Measurements from ENCODE around the gene BID.

Gene BID

DNA sequence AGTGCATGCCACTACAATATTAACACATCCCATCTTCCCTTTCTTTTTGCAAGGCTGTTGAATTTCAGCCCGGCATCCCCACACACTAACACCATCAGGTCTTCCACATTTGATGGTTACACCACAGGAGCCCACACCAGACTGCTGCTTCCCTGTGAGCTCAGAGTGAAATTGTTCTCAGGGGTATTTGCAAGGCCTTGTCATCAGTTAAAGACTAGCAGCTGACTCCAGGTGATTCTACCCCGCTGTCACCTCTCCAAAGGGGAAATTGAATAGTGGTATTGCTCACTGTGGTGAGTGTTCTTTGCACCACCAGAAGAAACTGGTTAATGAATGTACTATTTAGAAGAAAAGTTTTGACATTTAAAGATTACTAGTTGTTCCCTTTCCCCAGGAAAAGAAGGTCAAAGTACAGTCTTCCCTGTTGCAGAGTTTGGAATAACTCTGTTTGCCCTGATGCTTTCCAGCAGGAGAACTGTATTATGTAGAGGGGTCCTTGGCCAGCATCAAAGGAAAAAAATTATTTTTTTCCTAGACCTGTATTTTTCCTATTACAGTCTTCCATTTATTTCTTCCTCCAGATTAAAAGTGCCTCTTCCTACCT lies 41.9 kb downstream of the BID start:
- no peak for DNase-seq

DNA sequence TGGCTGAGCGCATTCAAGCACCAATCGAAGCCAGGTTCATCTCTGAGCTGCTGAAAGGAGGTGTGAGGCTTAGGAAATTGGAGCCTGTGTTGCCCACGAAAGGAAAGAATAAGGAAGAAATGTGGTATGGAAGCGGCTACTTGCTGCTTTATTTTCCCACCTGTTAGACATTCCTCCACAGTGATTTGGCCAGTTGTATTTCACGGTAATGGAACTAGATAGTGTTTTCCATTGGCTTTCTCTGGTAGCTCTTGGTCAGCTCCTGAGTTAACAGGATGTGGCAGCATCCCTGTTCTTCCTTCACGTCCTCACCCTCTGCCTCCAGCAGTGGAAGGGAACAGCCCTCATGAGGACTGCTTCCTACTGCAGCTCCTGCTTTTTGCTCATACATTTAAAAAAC lies 44.7 kb downstream of the BID start:
- no peak for DNase-seq

GRCh38 chr22:17728786-17729185 lies 45.5 kb downstream of the BID start:
- no peak for DNase-seq

- no peak for DNase-seq
Observed at GRCh38 chr22:17726928-17727897, 47.1 kb downstream of the BID start.

GRCh38 chr22:17726006-17726927 lies 48.0 kb downstream of the BID start:
- no peak for DNase-seq

DNA sequence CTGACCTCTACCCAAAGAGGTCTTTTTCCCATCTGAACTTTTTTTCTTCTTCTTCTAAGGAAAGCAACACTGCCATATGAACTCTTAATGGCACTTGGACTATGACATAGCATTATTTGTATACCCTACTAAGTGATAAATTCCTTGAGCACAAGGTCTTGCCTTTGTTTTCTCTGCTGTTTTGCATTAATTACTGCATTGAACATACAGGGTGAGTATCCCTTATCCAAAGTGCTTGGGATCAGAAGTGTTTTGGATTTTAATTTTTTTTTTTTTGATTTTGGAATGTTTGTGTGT lies 48.8 kb downstream of the BID start:
- DNase-seq = no peak

GRCh38 chr22:17724678-17725499 lies 49.4 kb downstream of the BID start:
- DNase-seq = no peak

DNA sequence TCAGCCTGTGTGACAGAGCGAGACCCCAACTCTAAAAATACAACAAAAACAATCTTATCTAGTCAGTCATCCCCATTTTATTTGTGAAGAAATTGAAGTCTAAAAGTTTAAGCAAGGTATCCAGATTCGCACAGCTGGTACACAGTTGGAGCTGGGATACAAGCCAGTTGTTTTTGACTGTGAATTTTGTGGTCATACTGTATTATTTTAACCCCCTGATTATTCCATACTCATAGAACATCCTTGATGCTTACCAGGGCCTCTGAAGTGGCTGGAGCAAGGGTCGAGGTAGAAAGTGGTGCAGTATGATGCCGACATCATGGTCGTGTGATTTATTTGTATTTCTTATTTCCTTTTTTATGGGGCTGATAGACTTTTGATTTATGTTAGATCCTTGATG lies 50.0 kb downstream of the BID start:
- no peak for DNase-seq

DNA sequence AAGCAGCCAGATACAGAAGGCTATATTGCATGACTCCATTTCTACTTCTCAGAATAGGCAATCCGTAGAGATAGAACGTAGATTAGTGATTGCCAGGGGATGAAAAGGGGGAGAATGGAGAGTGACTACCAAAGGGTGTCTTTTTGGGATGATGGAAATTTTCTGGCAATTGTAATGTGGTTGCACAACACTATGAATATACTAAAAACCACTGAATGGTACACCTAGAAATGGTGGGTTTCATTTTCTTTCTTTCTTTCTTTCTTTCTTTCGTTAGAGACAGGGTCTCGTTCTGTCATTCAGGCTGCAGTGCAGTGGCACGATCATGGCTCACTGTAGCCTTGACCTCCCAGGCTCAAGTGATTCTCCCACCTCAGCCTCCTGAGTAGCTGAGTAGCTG lies 54.4 kb downstream of the BID start:
- DNase-seq = no peak

- DNase-seq = no peak
Observed at GRCh38 chr22:17717708-17718107, 56.6 kb downstream of the BID start.

GRCh38 chr22:17716529-17716928 lies 57.7 kb downstream of the BID start:
- no peak for DNase-seq

- no peak for DNase-seq
Observed at GRCh38 chr22:17712441-17712840, 61.8 kb downstream of the BID start.

GRCh38 chr22:17710023-17710422 lies 64.2 kb downstream of the BID start:
- DNase-seq = no peak

DNA sequence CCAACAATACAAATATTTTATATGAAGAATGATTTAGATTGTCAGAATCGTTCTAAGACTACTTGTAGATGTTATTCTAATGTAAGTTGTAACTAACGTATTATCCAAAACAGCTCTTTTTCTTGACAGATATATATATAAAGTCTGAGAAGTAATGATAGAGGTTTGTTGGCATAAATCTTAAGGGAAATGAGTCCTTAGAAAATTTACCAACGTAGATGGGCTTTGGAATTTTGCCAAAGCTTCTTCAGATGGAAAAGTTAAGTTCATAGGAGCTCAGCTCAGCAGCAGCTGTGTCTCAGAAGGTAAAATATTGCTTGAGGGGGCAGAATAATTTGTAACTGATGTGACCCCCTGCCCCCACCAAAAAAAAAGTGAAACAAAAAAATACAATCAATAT lies 66.7 kb downstream of the BID start:
- no peak for DNase-seq

- DNase-seq = no peak
Observed at GRCh38 chr22:17706947-17707346, 67.3 kb downstream of the BID start.

DNA sequence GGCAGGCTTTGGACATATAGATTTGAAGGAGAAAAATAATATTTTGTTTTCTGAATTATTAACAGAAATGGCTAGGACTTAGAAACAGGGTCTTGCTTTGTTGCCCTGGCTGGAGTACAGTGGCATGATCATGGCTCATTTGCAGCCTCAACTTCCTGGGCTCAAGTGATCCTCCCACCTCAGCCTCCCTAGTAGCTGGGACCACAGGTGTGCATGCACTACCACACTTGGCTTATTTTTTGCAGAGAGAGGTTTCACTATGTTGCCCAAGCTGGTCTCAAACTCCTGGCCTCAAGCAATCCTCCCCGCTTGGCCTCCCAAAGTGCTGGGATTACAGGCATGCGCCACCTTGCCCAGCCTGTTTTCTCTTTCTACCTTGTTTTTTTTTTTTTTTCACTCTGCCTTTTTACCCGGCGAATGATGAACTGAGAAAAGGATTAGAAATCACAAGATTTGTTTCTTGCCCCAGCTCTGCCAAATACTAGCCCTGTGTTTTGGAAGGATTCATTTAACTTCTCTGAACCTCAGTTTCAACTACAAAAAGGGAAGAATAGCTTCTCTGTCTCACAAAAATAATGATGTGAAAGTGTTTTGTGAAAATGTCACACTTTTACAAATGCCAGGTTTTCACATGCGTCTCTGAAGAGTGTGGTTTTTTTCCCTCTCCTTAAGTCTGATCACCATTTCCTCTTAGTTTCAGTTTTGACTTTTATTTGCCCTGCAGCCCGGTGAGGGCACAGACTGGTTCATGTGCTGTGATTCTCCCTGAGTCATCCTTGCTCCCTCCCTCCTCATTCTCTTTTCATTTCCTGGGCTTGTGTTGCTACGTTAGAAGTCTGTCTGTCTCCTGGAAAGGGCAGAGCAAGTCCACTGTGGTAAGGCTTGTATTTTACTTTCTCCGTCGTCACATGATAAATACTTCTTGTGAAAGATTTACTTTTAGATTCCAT lies 68.0 kb downstream of the BID start:
- no peak for DNase-seq

GRCh38 chr22:17705546-17705945 lies 68.7 kb downstream of the BID start:
- DNase-seq = no peak

- DNase-seq = no peak
Observed at GRCh38 chr22:17703811-17704210, 70.5 kb downstream of the BID start.

GRCh38 chr22:17700778-17701177 lies 73.5 kb downstream of the BID start:
- DNase-seq = no peak

DNA sequence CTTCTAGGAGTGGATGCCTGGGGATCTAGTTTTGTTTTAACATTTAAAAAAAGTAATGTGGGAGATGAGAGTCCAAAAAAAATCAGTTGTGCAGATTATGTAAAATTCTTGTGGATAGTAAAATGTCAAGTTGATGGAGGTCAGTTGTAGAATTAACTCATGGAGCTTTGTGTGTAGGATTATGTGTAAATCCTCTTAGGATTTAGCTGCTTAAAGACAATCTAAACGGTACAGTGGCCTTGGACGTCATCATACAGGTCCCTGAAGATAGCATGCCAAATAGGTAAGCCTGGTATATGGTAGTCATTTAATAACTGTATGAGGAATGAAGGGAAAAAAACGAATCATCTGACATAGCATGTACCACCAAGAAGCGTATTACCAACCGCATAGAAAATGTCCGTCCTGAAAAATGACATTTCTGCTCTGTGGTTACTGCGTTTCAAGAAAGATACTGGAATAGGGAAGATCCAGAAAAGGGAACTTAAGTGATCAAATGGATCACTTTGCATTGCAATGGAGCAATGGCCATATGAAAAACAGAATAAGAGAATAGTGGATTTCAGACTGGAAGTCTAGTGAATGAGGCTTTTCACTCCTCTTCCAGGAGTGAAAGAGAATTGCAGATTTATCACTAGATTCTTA lies 74.5 kb downstream of the BID start:
- no peak for DNase-seq

DNA sequence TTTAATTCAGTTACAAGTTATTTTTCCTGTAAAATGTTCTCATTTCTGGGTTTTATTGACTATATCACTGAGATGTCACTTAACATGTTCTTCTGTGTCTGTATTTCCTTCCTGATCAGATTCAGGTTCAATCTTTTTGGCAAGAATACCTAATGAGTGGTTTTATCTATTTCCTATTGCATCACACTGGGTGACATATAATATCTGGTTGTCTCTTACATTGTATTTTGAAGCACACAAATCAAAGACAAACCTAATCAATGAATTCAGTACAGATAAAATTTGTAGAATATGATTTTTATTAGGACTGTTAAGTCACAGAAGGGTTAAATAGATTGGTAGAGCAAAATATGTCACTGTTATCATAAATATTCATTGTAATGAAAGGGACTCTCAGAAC lies 75.3 kb downstream of the BID start:
- DNase-seq = no peak

All from GOT3 (cell line).